K562 (cell line): Measurements from ENCODE around the gene ADORA2A. TPM values are rescaled to one million over a fixed set of nuclear protein-coding genes. Genes with fewer than 3 reads are reported as not detected.

ENCODE experiments used
- ATF2 ChIP-seq: sonication (generic); formaldehyde crosslinking; IDR thresholded peaks from 2 replicates; pipeline ENCODE4 v1.8.1; 2022; ENCODE audit warnings: missing genetic modification reagents
- CCNT2 ChIP-seq: IDR thresholded peaks from 2 replicates; pipeline ENCODE4 v1.6.1; 2011; ENCODE audit warnings: borderline replicate concordance, low read depth, mild to moderate bottlenecking, moderate library complexity, mixed read lengths, low read length; ENCODE audit not compliant: insufficient read length; ENCODE audit errors: extremely low read depth
- MAX ChIP-seq: sonication (generic); formaldehyde crosslinking; IDR thresholded peaks from 2 replicates; pipeline ENCODE4 v1.9.0; 2022; ENCODE audit warnings: mild to moderate bottlenecking, missing genetic modification reagents
- MTA3 ChIP-seq: fragments of 450-650 bp; formaldehyde crosslinking; IDR thresholded peaks from 2 replicates; pipeline ENCODE4 v1.6.1; 2017; ENCODE audit warnings: mild to moderate bottlenecking, borderline replicate concordance
- PML ChIP-seq: IDR thresholded peaks from 2 replicates; pipeline ENCODE4 v1.6.1; 2012; ENCODE audit warnings: low read length, inconsistent platforms
- RBM22 ChIP-seq: fragments of 200-400 bp; formaldehyde crosslinking; IDR thresholded peaks from 2 replicates; pipeline ENCODE4 v1.6.1; 2018; ENCODE audit warnings: low read length, low read depth; ENCODE audit not compliant: poor library complexity, severe bottlenecking
- SMARCE1 ChIP-seq: fragments of 450-650 bp; IDR thresholded peaks from 2 replicates; pipeline ENCODE4 v1.7.1; 2016; ENCODE audit warnings: mild to moderate bottlenecking
- TCFL5 ChIP-seq: fragments of 250-450 bp; sonication (Bioruptor Pico); conservative IDR thresholded peaks from 2 replicates; pipeline ENCODE4 v1.6.1; 2021; ENCODE audit warnings: mild to moderate bottlenecking, moderate library complexity, matching md5 sums
- ZFX ChIP-seq: sonication (generic); formaldehyde crosslinking; IDR thresholded peaks from 2 replicates; pipeline ENCODE4 v1.8.0; 2022; ENCODE audit warnings: mild to moderate bottlenecking, missing genetic modification reagents, moderate library complexity
- ZKSCAN3 ChIP-seq: fragments of 250-450 bp; sonication (Bioruptor Pico); IDR thresholded peaks from 2 replicates; pipeline ENCODE4 v1.4.0; 2020
- ZNF696 ChIP-seq: fragments of 250-450 bp; sonication (Bioruptor Pico); conservative IDR thresholded peaks from 2 replicates; pipeline ENCODE4 v1.4.0; 2020; ENCODE audit warnings: mild to moderate bottlenecking, moderate library complexity
- polyA plus RNA-seq, 8 experiments: library from polyadenylated mRNA; depleted of rRNA in 4 of 8; stranded (reverse) in 5 of 8; unstranded in 3 of 8; fragments of >200 nt; fragmentation: Nextera tagmentation in 2 of 8; fragmentation: Illumina TruSeq in 1 of 8; extraction: Ambion mirVana in 2 of 8; extraction: Trizol in 1 of 8; gene quantifications; 2 replicates each; pipeline versions ENCODE4 v1.2.1 to v1.2.3, GENCODE V29; 2011 to 2014; ENCODE audit warnings: inconsistent platforms in 1 of 8, missing spikeins in 1 of 8
- total RNA-seq, 7 experiments: library from RNA; depleted of rRNA in 6 of 7; stranded (reverse); fragments of >200 nt in 6 of 7; fragmentation: Illumina TruSeq in 2 of 7; extraction: Trizol in 2 of 7; gene quantifications; 2 replicates each; pipeline versions ENCODE4 v1.2.1 to v1.2.3, GENCODE V29; 2011 to 2021; ENCODE audit warnings: low replicate concordance in 1 of 7

The ADORA2A gene
- total and polyA plus RNA-seq, 9 of the 15 experiments (the other 6 are each of a cell fraction or from before 2014, with no cell fraction given): 0.15 to 2.1 (median 0.66) TPM; not detected in 2

GRCh38 chr22:24424001-24424900 lies 3.1 kb upstream of the ADORA2A start (continued):
- no peak for TF ChIP-seq ZKSCAN3 (CRISPR knock-in tag)
- no peak for TF ChIP-seq MAX (CRISPR knock-in tag)
- TF ChIP-seq TCFL5: no peak
- no peak for TF ChIP-seq ZNF696 (CRISPR knock-in tag)
- no peak for TF ChIP-seq MTA3
- TF ChIP-seq CCNT2: no peak
- no peak for TF ChIP-seq PML
- no peak for TF ChIP-seq RBM22
- TF ChIP-seq SMARCE1: no peak
- TF ChIP-seq ZFX: 0 out of 2 replicates have a peak, but pooled peaks have one; percentile 26
- TF ChIP-seq ATF2: no peak
